ENCODE results near the gene ANXA7.

- TF ChIP-seq EP300 (IDR thresholded peaks at IDR 0.05) = no peak
- TF ChIP-seq CTCF (IDR thresholded peaks at IDR 0.05) = no peak
- no peak for TF ChIP-seq POLR2A (IDR thresholded peaks at IDR 0.05)
Observed at GRCh38 chr10:73439605-73440312, 25.9 kb upstream of the ANXA7 start.

Measured in stomach (tissue), 4 donors.